A673 (cell line): ENCODE measurements around the gene RFPL4A.
"Not testable (repeated sequence)": the region's sequence is repeated elsewhere in the genome, so short reads cannot be mapped to it uniquely, and the experiment has no call there.

Experiments used
- EZH2 ChIP-seq: fragments of 200-600 bp; sonication (generic); IDR thresholded peaks from 2 replicates; pipeline ENCODE4 v1.6.1; 2017; ENCODE audit warnings: borderline replicate concordance, low read depth, mild to moderate bottlenecking, mixed read lengths, antibody characterized with exemption, low read length; ENCODE audit not compliant: poor library complexity, severe bottlenecking
- TF ChIP-seq, protein P1 (sequence below): fragments of 300-800, 200-600 bp; sonication (generic); conservative IDR thresholded peaks from 2 replicates; pipeline ENCODE4 v1.5.1; 2017; ENCODE audit warnings: low read depth, mild to moderate bottlenecking, antibody characterized with exemption, low read length, moderate library complexity, mixed read lengths

DNA sequence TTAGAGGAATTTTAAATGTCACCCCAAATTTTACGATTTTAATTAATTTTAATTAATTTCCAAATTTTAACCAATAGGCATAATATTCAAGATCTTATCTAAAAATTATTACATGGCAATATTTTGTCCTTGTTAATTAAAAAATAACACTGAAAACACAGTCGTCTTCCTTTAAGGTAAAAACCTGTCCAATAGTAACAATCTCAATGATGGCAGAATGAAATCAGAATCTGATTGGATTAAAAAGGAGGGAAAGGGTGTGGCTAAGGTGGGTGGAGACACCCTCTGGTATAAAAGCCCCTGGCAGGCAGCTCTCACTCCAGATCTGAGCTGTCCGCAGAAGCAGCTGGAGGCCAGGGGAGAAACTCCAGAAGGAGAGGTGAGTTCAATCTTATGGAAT, at the start of gene RFPL4A:
- TF ChIP-seq, protein P1, sequence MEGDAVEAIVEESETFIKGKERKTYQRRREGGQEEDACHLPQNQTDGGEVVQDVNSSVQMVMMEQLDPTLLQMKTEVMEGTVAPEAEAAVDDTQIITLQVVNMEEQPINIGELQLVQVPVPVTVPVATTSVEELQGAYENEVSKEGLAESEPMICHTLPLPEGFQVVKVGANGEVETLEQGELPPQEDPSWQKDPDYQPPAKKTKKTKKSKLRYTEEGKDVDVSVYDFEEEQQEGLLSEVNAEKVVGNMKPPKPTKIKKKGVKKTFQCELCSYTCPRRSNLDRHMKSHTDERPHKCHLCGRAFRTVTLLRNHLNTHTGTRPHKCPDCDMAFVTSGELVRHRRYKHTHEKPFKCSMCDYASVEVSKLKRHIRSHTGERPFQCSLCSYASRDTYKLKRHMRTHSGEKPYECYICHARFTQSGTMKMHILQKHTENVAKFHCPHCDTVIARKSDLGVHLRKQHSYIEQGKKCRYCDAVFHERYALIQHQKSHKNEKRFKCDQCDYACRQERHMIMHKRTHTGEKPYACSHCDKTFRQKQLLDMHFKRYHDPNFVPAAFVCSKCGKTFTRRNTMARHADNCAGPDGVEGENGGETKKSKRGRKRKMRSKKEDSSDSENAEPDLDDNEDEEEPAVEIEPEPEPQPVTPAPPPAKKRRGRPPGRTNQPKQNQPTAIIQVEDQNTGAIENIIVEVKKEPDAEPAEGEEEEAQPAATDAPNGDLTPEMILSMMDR, result not testable (repeated sequence)
- TF ChIP-seq EZH2, result not testable (repeated sequence)
